IMR-90 (cell line): ENCODE data around the gene NLRC3. TPM values are rescaled to one million over a fixed set of nuclear protein-coding genes. Genes with fewer than 3 reads are reported as not detected.

Experiments
- ATAC-seq: fragments of 200-7000 bp; cut with Tn5 transposase; 2 replicates; pipeline ENCODE4 v1.9.1; 2020; ENCODE audit warnings: low read depth, mild to moderate bottlenecking, moderate library complexity
- BruUV-seq: library from RNA; stranded (reverse); fragments of 400-500 nt; replicated peaks from 2 replicates; lab custom pipeline; 2021; lab: Mats Ljungman, UMichigan
- CTCF ChIA-PET: fragments of 300-600 bp; formaldehyde crosslinking; extraction: SDS; loops from one replicate; lab custom pipeline; 2021; ENCODE audit warnings: antibody characterized with exemption; lab: Yijun Ruan, JAX
- POLR2A ChIA-PET: fragments of 300-600 bp; sonication (Branson Sonifier 250); formaldehyde crosslinking; loops from one replicate; lab custom pipeline; 2022; ENCODE audit warnings: antibody characterized with exemption; ENCODE audit not compliant: unreplicated experiment; lab: Charles Lee
- DNase-seq: peaks from one replicate; pipeline ENCODE4 v3.0.0; 2013
- H2AFZ ChIP-seq: replicated peaks from 2 replicates; pipeline ENCODE3; 2013; ENCODE audit warnings: low read length, mild to moderate bottlenecking; ENCODE audit not compliant: poor library complexity
- H2AK5ac ChIP-seq: 2 replicates; pipeline ENCODE4 v1.6.1; 2013; ENCODE audit warnings: low read depth, low read length, inconsistent platforms
- H2AK9ac ChIP-seq: replicated peaks from 2 replicates; pipeline ENCODE3; 2013; ENCODE audit warnings: mild to moderate bottlenecking, low read depth, low read length, moderate library complexity; ENCODE audit not compliant: poor library complexity
- H2BK120ac ChIP-seq: 2 replicates; pipeline ENCODE4 v1.6.1; 2013; ENCODE audit warnings: low read depth, low read length, inconsistent platforms
- H2BK15ac ChIP-seq: 3 replicates; pipeline ENCODE4 v1.6.1; 2013; ENCODE audit warnings: low read depth, low read length, inconsistent platforms
- H2BK20ac ChIP-seq: 2 replicates; pipeline ENCODE4 v1.6.1; 2013; ENCODE audit warnings: low read depth, mild to moderate bottlenecking, inconsistent platforms, low read length, moderate library complexity
- H2BK5ac ChIP-seq: 2 replicates; pipeline ENCODE4 v1.6.1; 2013; ENCODE audit warnings: mild to moderate bottlenecking, low read depth, low read length, inconsistent platforms; ENCODE audit not compliant: poor library complexity, severe bottlenecking
- H3K14ac ChIP-seq: replicated peaks from 2 replicates; pipeline ENCODE4 v1.6.1; 2013; ENCODE audit warnings: low read depth, low read length, inconsistent platforms
- H3K18ac ChIP-seq: 2 replicates; pipeline ENCODE4 v1.6.1; 2013; ENCODE audit warnings: low read depth, low read length, control low read depth
- H3K23ac ChIP-seq: 2 replicates; pipeline ENCODE4 v1.6.1; 2013; ENCODE audit warnings: low read depth, low read length, inconsistent platforms
- H3K27ac ChIP-seq: 2 replicates; pipeline ENCODE4 v1.5.1; 2013; ENCODE audit warnings: mild to moderate bottlenecking, control low read depth, low read length; ENCODE audit not compliant: insufficient read depth
- H3K27me3 ChIP-seq: 2 replicates; pipeline ENCODE4 v1.6.1; 2013; ENCODE audit warnings: low read length; ENCODE audit not compliant: control insufficient read depth, insufficient read depth
- H3K36me3 ChIP-seq: 2 replicates; pipeline ENCODE4 v1.6.1; 2013; ENCODE audit warnings: low read length, mixed read lengths; ENCODE audit not compliant: control insufficient read depth, insufficient read depth
- H3K4ac ChIP-seq: 2 replicates; pipeline ENCODE4 v1.6.1; 2013; ENCODE audit warnings: low read depth, low read length, inconsistent platforms
- H3K4me1 ChIP-seq: 2 replicates; pipeline ENCODE4 v1.6.1; 2013; ENCODE audit warnings: low read length, mixed read lengths; ENCODE audit not compliant: control insufficient read depth, insufficient read depth
- H3K4me2 ChIP-seq: 2 replicates; pipeline ENCODE4 v1.6.1; 2013; ENCODE audit warnings: low read depth, mild to moderate bottlenecking, control low read depth, low read length, moderate library complexity
- H3K4me3 ChIP-seq: 2 replicates; pipeline ENCODE4 v1.5.1; 2013; ENCODE audit warnings: low read depth, mild to moderate bottlenecking, control low read depth, low read length, moderate library complexity; ENCODE audit not compliant: insufficient read depth
- H3K56ac ChIP-seq: 2 replicates; pipeline ENCODE4 v1.6.1; 2013; ENCODE audit warnings: low read length, inconsistent platforms; ENCODE audit not compliant: insufficient read depth; ENCODE audit errors: extremely low read depth
- H3K79me1 ChIP-seq, 2 experiments: 2 replicates each; pipeline ENCODE4 v1.6.1; 2013; ENCODE audit warnings: low read length in 2 of 2, inconsistent platforms in 1 of 2, low read depth in 1 of 2
- H3K9ac ChIP-seq: 2 replicates; pipeline ENCODE4 v1.6.1; 2013; ENCODE audit warnings: low read depth, low read length, control low read depth
- H3K9me1 ChIP-seq: 2 replicates; pipeline ENCODE4 v1.6.1; 2013; ENCODE audit warnings: low read length, inconsistent platforms; ENCODE audit not compliant: insufficient read depth
- H3K9me3 ChIP-seq: 2 replicates; pipeline ENCODE4 v1.6.1; 2013; ENCODE audit warnings: low read length; ENCODE audit not compliant: control insufficient read depth, insufficient read depth
- H4K20me1 ChIP-seq: 2 replicates; pipeline ENCODE4 v1.6.1; 2013; ENCODE audit warnings: low read length, inconsistent platforms; ENCODE audit not compliant: insufficient read depth
- H4K5ac ChIP-seq: 2 replicates; pipeline ENCODE4 v1.6.1; 2013; ENCODE audit warnings: mild to moderate bottlenecking, low read depth, low read length, control low read depth
- H4K8ac ChIP-seq, 2 experiments: 2 replicates each; pipeline ENCODE4 v1.6.1; 2013; ENCODE audit warnings: low read depth in 2 of 2, low read length in 2 of 2, control low read depth in 1 of 2, inconsistent platforms in 1 of 2
- H4K91ac ChIP-seq: 2 replicates; pipeline ENCODE4 v1.6.1; 2013; ENCODE audit warnings: low read depth, low read length, inconsistent platforms; ENCODE audit not compliant: insufficient read depth
- BHLHE40 ChIP-seq: fragments of 150-350 bp; IDR thresholded peaks from 2 replicates; pipeline ENCODE4 v1.6.1; 2016; ENCODE audit warnings: mild to moderate bottlenecking, low read depth, low read length
- CEBPB ChIP-seq: IDR thresholded peaks from 2 replicates; pipeline ENCODE4 v1.6.1; 2012; ENCODE audit warnings: low read depth, low read length, improper control_type of control experiment
- CHD1 ChIP-seq: IDR thresholded peaks from 2 replicates; pipeline ENCODE4 v1.6.1; 2012; ENCODE audit warnings: low read depth, low read length, improper control_type of control experiment
- CTCF ChIP-seq: conservative IDR thresholded peaks from 2 replicates; pipeline ENCODE4 v1.5.1; 2012; ENCODE audit warnings: mild to moderate bottlenecking, low read depth, low read length, improper control_type of control experiment
- ELK1 ChIP-seq: fragments of 150-350 bp; IDR thresholded peaks from 2 replicates; pipeline ENCODE4 v1.6.1; 2016; ENCODE audit warnings: low read depth, mild to moderate bottlenecking, low read length, moderate library complexity, borderline replicate concordance
- FOS ChIP-seq: fragments of 150-350 bp; IDR thresholded peaks from 2 replicates; pipeline ENCODE4 v1.6.1; 2016; ENCODE audit warnings: low read depth, low read length
- MAFK ChIP-seq: IDR thresholded peaks from 2 replicates; pipeline ENCODE4 v1.6.1; 2012; ENCODE audit warnings: low read depth, low read length, improper control_type of control experiment
- MAZ ChIP-seq: IDR thresholded peaks from 2 replicates; pipeline ENCODE4 v1.6.1; 2012; ENCODE audit warnings: low read depth, mild to moderate bottlenecking, low read length, improper control_type of control experiment, moderate library complexity, borderline replicate concordance
- MXI1 ChIP-seq: IDR thresholded peaks from 2 replicates; pipeline ENCODE4 v1.6.1; 2012; ENCODE audit warnings: low read depth, mild to moderate bottlenecking, low read length, moderate library complexity, borderline replicate concordance
- NFE2L2 ChIP-seq: fragments of 150-350 bp; IDR thresholded peaks from 2 replicates; pipeline ENCODE4 v1.6.1; 2016; ENCODE audit warnings: low read depth, mild to moderate bottlenecking, low read length
- POLR2A ChIP-seq: IDR thresholded peaks from 2 replicates; pipeline ENCODE4 v1.6.1; 2012; ENCODE audit warnings: mild to moderate bottlenecking, low read depth, low read length
- RAD21 ChIP-seq: IDR thresholded peaks from 2 replicates; pipeline ENCODE4 v1.6.1; 2012; ENCODE audit warnings: low read length, improper control_type of control experiment
- RCOR1 ChIP-seq: IDR thresholded peaks from 2 replicates; pipeline ENCODE4 v1.6.1; 2012; ENCODE audit warnings: mild to moderate bottlenecking, low read length, improper control_type of control experiment; ENCODE audit not compliant: insufficient replicate concordance
- RFX5 ChIP-seq: IDR thresholded peaks from 2 replicates; pipeline ENCODE4 v1.8.0; 2012; ENCODE audit warnings: low read depth, mild to moderate bottlenecking, low read length, moderate library complexity
- SMC3 ChIP-seq: fragments of 150-350 bp; IDR thresholded peaks from 2 replicates; pipeline ENCODE4 v1.6.1; 2016; ENCODE audit warnings: low read depth, mild to moderate bottlenecking, antibody characterized with exemption, low read length, moderate library complexity
- USF2 ChIP-seq: fragments of 150-350 bp; IDR thresholded peaks from 2 replicates; pipeline ENCODE4 v1.6.1; 2017; ENCODE audit warnings: mild to moderate bottlenecking, antibody characterized with exemption, low read length, low read depth
- WGBS, 2 experiments: methylation state at CpG; one replicate each; pipeline versions ENCODE4 v1.1.5 to v1.1.7; 2013; ENCODE audit warnings: missing lambda C conversion rate in 2 of 2; ENCODE audit not compliant: insufficient read length in 1 of 2; ENCODE audit errors: extremely low coverage in 2 of 2; 5-methylcytosine and 5-hydroxymethylcytosine counted together
- dilution Hi-C: fragments of 300-500 bp; cut with HindIII; formaldehyde crosslinking; loops from one replicate; pipeline ENCODE4 v1.14.3; 2018; ENCODE audit warnings: low sequenced_read_pairs; ENCODE audit not compliant: unreplicated experiment
- in situ Hi-C: fragments of 300-500 bp; cut with MboI; formaldehyde crosslinking; loops from 3 replicates; pipeline ENCODE4 v1.14.3; 2019; ENCODE audit warnings: low sequenced_read_pairs, inconsistent platforms, mixed read lengths
- intact Hi-C: fragments of 100-400 bp; cut with micrococcal nuclease; formaldehyde crosslinking; loops from 2 replicates; pipeline ENCODE4 v1.10.0; 2022
- polyA plus RNA-seq, 3 experiments: library from polyadenylated mRNA; depleted of rRNA; stranded (reverse); fragments of >200 nt; gene quantifications; 2 replicates each; pipeline ENCODE4 v1.2.3, GENCODE V29; 2012; ENCODE audit warnings: low replicate concordance in 1 of 3
- total RNA-seq: library from RNA; depleted of rRNA; stranded (reverse); fragments of >200 nt; gene quantifications from 2 replicates; pipeline ENCODE4 v1.2.3, GENCODE V29; 2012

Gene NLRC3
- total and polyA plus RNA-seq, 2 of the 4 experiments (the other 2 are of a cell fraction) = not detected

GRCh38 chr16:3503523-3503922, 73.7 kb downstream of the NLRC3 start:
- H3K4me2 ChIP-seq = no peak overlapping the region
- no TSS peak for BruUV-seq
- WGBS, 2 experiments = no CpG with 5 or more reads among the region's 6 CpGs
- ChIA-PET POLR2A (no interaction called here), CTCF (no interaction called here)
- H3K56ac ChIP-seq = no peak overlapping the region
- H3K4me3 ChIP-seq = no peak overlapping the region
- H3K27me3 ChIP-seq = no peaks in the 10 kb centered on the region
- H3K9me3 ChIP-seq = no peaks in the 10 kb centered on the region
- H3K4ac ChIP-seq = no peak overlapping the region
- TF ChIP-seq MXI1 (no peak), RCOR1 (no peak), RFX5 (no peak), CHD1 (no peak), CTCF (no peak), CEBPB (no peak), MAFK (no peak), FOS (no peak), POLR2A (no peak), SMC3 (no peak), NFE2L2 (no peak), BHLHE40 (no peak), RAD21 (no peak), MAZ (no peak), USF2 (no peak), ELK1 (no peak)
- in situ Hi-C loops (no loop called here), intact Hi-C loops (loop anchor here (10.0 kb wide), 1 partner anchor 219 kb away; the partner anchor contains the start of gene ZNF263), dilution Hi-C loops (no loop called here)
- H4K5ac ChIP-seq = no peak overlapping the region
- peaks cover 13% of the 10 kb centered on the region for H3K36me3 ChIP-seq
- no peak overlapping the region for H2AK5ac ChIP-seq
- H3K4me1 ChIP-seq = peaks cover 5% of the 10 kb centered on the region; the same call in 1 of the 2 replicates
- no peak overlapping the region for H2AK9ac ChIP-seq
- no peak overlapping the region for H2BK5ac ChIP-seq
- no peak overlapping the region for H4K8ac ChIP-seq
- H2BK20ac ChIP-seq = no peak overlapping the region; the same call in 1 of the 2 replicates
- ATAC-seq (no peak), DNase-seq (no peak)
- no peak overlapping the region for H4K91ac ChIP-seq
- no peak overlapping the region for H2BK120ac ChIP-seq
- H3K9ac ChIP-seq = no peak overlapping the region
- H3K27ac ChIP-seq = no peak overlapping the region
- no peaks in the 10 kb centered on the region; the same call in 1 of the 2 replicates for H4K20me1 ChIP-seq
- no peak overlapping the region for H3K14ac ChIP-seq
- H3K79me1 ChIP-seq = peaks cover 12 to 24% of the 10 kb centered on the region in 2 experiments
- H2BK15ac ChIP-seq = no peak overlapping the region
- no peak overlapping the region for H2AFZ ChIP-seq
- peaks cover 4% of the 10 kb centered on the region for H3K9me1 ChIP-seq
- no peak overlapping the region; the same call in 1 of the 2 replicates for H3K23ac ChIP-seq
- H3K18ac ChIP-seq = no peak overlapping the region
